ENCODE data around the gene GDF2. TPM values are rescaled to one million over a fixed set of nuclear protein-coding genes. Genes with fewer than 3 reads are reported as not detected.
A peak's percentile ranks its signal among the peaks of the same experiment; 100 is the strongest.

Gene GDF2
- polyA plus RNA-seq, 4 donors: not detected

- no peak overlapping the region for H3K4me3 ChIP-seq (ENCODE audit: low read depth in 1 of 3, low read length in 3 of 3)
- H3K4me1 ChIP-seq (ENCODE audit: control insufficient read depth in 3 of 3, insufficient read depth in 2 of 3, low read depth in 1 of 3, low read length in 2 of 3): no peaks in the 10 kb centered on the region
- WGBS, 3 donors: 12 to 23% (median 14%) methylated on average over 20 of the region's 20 CpGs
- FAIRE-seq (no peak), DNase-seq (peak; percentile 76 to 86)
- no peaks in the 10 kb centered on the region for H3K36me3 ChIP-seq (ENCODE audit: control insufficient read depth in 3 of 3, insufficient read depth in 2 of 3, low read depth in 1 of 3, low read length in 3 of 3)
- H3K27me3 ChIP-seq (ENCODE audit: control insufficient read depth in 3 of 3, insufficient read depth in 3 of 3, low read length in 3 of 3): peaks cover 0 to 14% (median 0%) of the 10 kb centered on the region in 3 donors
- no peak overlapping the region for H3K27ac ChIP-seq (ENCODE audit: low read depth in 1 of 3, low read length in 2 of 3)
- H3K9me3 ChIP-seq (ENCODE audit: control insufficient read depth in 2 of 2, insufficient read depth in 1 of 2, low read depth in 1 of 2, low read length in 1 of 2): no peaks in the 10 kb centered on the region
Measured at GRCh38 chr10:47311932-47312662, 10.2 kb upstream of the GDF2 start.

- no peak for DNase-seq
- FAIRE-seq: no peak
- Histone ChIP-seq H3K4me1 (ENCODE audit: control insufficient read depth in 3 of 3, insufficient read depth in 2 of 3, low read depth in 1 of 3, low read length in 2 of 3) (no peaks in the 10 kb centered on the region), H3K27me3 (ENCODE audit: control insufficient read depth in 3 of 3, insufficient read depth in 3 of 3, low read length in 3 of 3) (peaks cover 0 to 10% (median 0%) of the 10 kb centered on the region in 3 donors), H3K36me3 (ENCODE audit: control insufficient read depth in 3 of 3, insufficient read depth in 2 of 3, low read depth in 1 of 3, low read length in 3 of 3) (no peaks in the 10 kb centered on the region), H3K4me3 (ENCODE audit: low read depth in 1 of 3, low read length in 3 of 3) (no peak overlapping the region), H3K27ac (ENCODE audit: low read depth in 1 of 3, low read length in 2 of 3) (no peak overlapping the region), H3K9me3 (ENCODE audit: control insufficient read depth in 2 of 2, insufficient read depth in 1 of 2, low read depth in 1 of 2, low read length in 1 of 2) (no peaks in the 10 kb centered on the region)
- 76 to 85% (median 82%) methylated on average over 7 of the region's 7 CpGs for WGBS, 3 donors
Measured at GRCh38 chr10:47312663-47312995, 9.6 kb upstream of the GDF2 start.

- H3K36me3 ChIP-seq (ENCODE audit: control insufficient read depth in 3 of 3, insufficient read depth in 2 of 3, low read depth in 1 of 3, low read length in 3 of 3): no peaks in the 10 kb centered on the region
- H3K27me3 ChIP-seq (ENCODE audit: control insufficient read depth in 3 of 3, insufficient read depth in 3 of 3, low read length in 3 of 3): peaks cover 0 to 2% (median 0%) of the 10 kb centered on the region in 3 donors
- no peaks in the 10 kb centered on the region for H3K4me1 ChIP-seq (ENCODE audit: control insufficient read depth in 3 of 3, insufficient read depth in 2 of 3, low read depth in 1 of 3, low read length in 2 of 3)
- DNase-seq (no peak), FAIRE-seq (no peak)
- H3K9me3 ChIP-seq (ENCODE audit: control insufficient read depth in 2 of 2, insufficient read depth in 1 of 2, low read depth in 1 of 2, low read length in 1 of 2): no peaks in the 10 kb centered on the region
- 66 to 87% (median 78%) methylated on average over 8 to 9 of the region's 9 CpGs for WGBS, 3 donors
- H3K27ac ChIP-seq (ENCODE audit: low read depth in 1 of 3, low read length in 2 of 3): no peak overlapping the region
- H3K4me3 ChIP-seq (ENCODE audit: low read depth in 1 of 3, low read length in 3 of 3): no peak overlapping the region
Measured at GRCh38 chr10:47314416-47314970, 7.8 kb upstream of the GDF2 start.

- H3K27me3 ChIP-seq (ENCODE audit: control insufficient read depth in 3 of 3, insufficient read depth in 3 of 3, low read length in 3 of 3): peaks cover 0 to 2% (median 0%) of the 10 kb centered on the region in 3 donors
- H3K4me3 ChIP-seq (ENCODE audit: low read depth in 1 of 3, low read length in 3 of 3): no peak overlapping the region
- H3K4me1 ChIP-seq (ENCODE audit: control insufficient read depth in 3 of 3, insufficient read depth in 2 of 3, low read depth in 1 of 3, low read length in 2 of 3): no peaks in the 10 kb centered on the region
- no peaks in the 10 kb centered on the region for H3K36me3 ChIP-seq (ENCODE audit: control insufficient read depth in 3 of 3, insufficient read depth in 2 of 3, low read depth in 1 of 3, low read length in 3 of 3)
- no peak for DNase-seq
- WGBS, 3 donors: 81 to 92% (median 91%) methylated on average over 2 of the region's 2 CpGs
- no peak for FAIRE-seq
- H3K9me3 ChIP-seq (ENCODE audit: control insufficient read depth in 2 of 2, insufficient read depth in 1 of 2, low read depth in 1 of 2, low read length in 1 of 2): no peaks in the 10 kb centered on the region
- H3K27ac ChIP-seq (ENCODE audit: low read depth in 1 of 3, low read length in 2 of 3): no peak overlapping the region
Measured at GRCh38 chr10:47315421-47315820, 6.8 kb upstream of the GDF2 start.

GRCh38 chr10:47316131-47316530, 6.1 kb upstream of the GDF2 start:
- Histone ChIP-seq H3K27ac (ENCODE audit: low read depth in 1 of 3, low read length in 2 of 3) (no peak overlapping the region), H3K4me3 (ENCODE audit: low read depth in 1 of 3, low read length in 3 of 3) (no peak overlapping the region), H3K9me3 (ENCODE audit: control insufficient read depth in 2 of 2, insufficient read depth in 1 of 2, low read depth in 1 of 2, low read length in 1 of 2) (no peaks in the 10 kb centered on the region), H3K4me1 (ENCODE audit: control insufficient read depth in 3 of 3, insufficient read depth in 2 of 3, low read depth in 1 of 3, low read length in 2 of 3) (no peaks in the 10 kb centered on the region), H3K27me3 (ENCODE audit: control insufficient read depth in 3 of 3, insufficient read depth in 3 of 3, low read length in 3 of 3) (peaks cover 0 to 6% (median 0%) of the 10 kb centered on the region in 3 donors), H3K36me3 (ENCODE audit: control insufficient read depth in 3 of 3, insufficient read depth in 2 of 3, low read depth in 1 of 3, low read length in 3 of 3) (no peaks in the 10 kb centered on the region)
- 79 to 95% (median 89%) methylated on average over 5 of the region's 5 CpGs for WGBS, 3 donors
- FAIRE-seq (no peak), DNase-seq (no peak)

GRCh38 chr10:47317251-47317650, 5.0 kb upstream of the GDF2 start:
- DNase-seq: no peak
- peaks cover 0 to 15% (median 0%) of the 10 kb centered on the region in 3 donors for H3K27me3 ChIP-seq (ENCODE audit: control insufficient read depth in 3 of 3, insufficient read depth in 3 of 3, low read length in 3 of 3)
- H3K4me3 ChIP-seq (ENCODE audit: low read depth in 1 of 3, low read length in 3 of 3): no peak overlapping the region
- no peaks in the 10 kb centered on the region for H3K4me1 ChIP-seq (ENCODE audit: control insufficient read depth in 3 of 3, insufficient read depth in 2 of 3, low read depth in 1 of 3, low read length in 2 of 3)
- no peaks in the 10 kb centered on the region for H3K36me3 ChIP-seq (ENCODE audit: control insufficient read depth in 3 of 3, insufficient read depth in 2 of 3, low read depth in 1 of 3, low read length in 3 of 3)
- no peak overlapping the region for H3K27ac ChIP-seq (ENCODE audit: low read depth in 1 of 3, low read length in 2 of 3)
- WGBS, 3 donors: 81 to 90% (median 84%) methylated on average over 4 of the region's 4 CpGs
- no peaks in the 10 kb centered on the region for H3K9me3 ChIP-seq (ENCODE audit: control insufficient read depth in 2 of 2, insufficient read depth in 1 of 2, low read depth in 1 of 2, low read length in 1 of 2)
- FAIRE-seq: no peak

- DNase-seq (no peak), FAIRE-seq (no peak)
- no peak overlapping the region for H3K27ac ChIP-seq (ENCODE audit: low read depth in 1 of 3, low read length in 2 of 3)
- no peak overlapping the region for H3K4me3 ChIP-seq (ENCODE audit: low read depth in 1 of 3, low read length in 3 of 3)
- peaks cover 0 to 19% (median 0%) of the 10 kb centered on the region in 3 donors for H3K27me3 ChIP-seq (ENCODE audit: control insufficient read depth in 3 of 3, insufficient read depth in 3 of 3, low read length in 3 of 3)
- H3K4me1 ChIP-seq (ENCODE audit: control insufficient read depth in 3 of 3, insufficient read depth in 2 of 3, low read depth in 1 of 3, low read length in 2 of 3): no peaks in the 10 kb centered on the region
- H3K9me3 ChIP-seq (ENCODE audit: control insufficient read depth in 2 of 2, insufficient read depth in 1 of 2, low read depth in 1 of 2, low read length in 1 of 2): no peaks in the 10 kb centered on the region
- WGBS, 3 donors: 53 to 88% (median 79%) methylated on average over 9 of the region's 9 CpGs
- H3K36me3 ChIP-seq (ENCODE audit: control insufficient read depth in 3 of 3, insufficient read depth in 2 of 3, low read depth in 1 of 3, low read length in 3 of 3): no peaks in the 10 kb centered on the region
Measured at GRCh38 chr10:47318706-47319105, 3.5 kb upstream of the GDF2 start.

GRCh38 chr10:47319784-47320183, 2.5 kb upstream of the GDF2 start:
- Histone ChIP-seq H3K4me3 (ENCODE audit: low read depth in 1 of 3, low read length in 3 of 3) (no peak overlapping the region), H3K36me3 (ENCODE audit: control insufficient read depth in 3 of 3, insufficient read depth in 2 of 3, low read depth in 1 of 3, low read length in 3 of 3) (no peaks in the 10 kb centered on the region), H3K27me3 (ENCODE audit: control insufficient read depth in 3 of 3, insufficient read depth in 3 of 3, low read length in 3 of 3) (peaks cover 0 to 19% (median 0%) of the 10 kb centered on the region in 3 donors), H3K9me3 (ENCODE audit: control insufficient read depth in 2 of 2, insufficient read depth in 1 of 2, low read depth in 1 of 2, low read length in 1 of 2) (no peaks in the 10 kb centered on the region), H3K27ac (ENCODE audit: low read depth in 1 of 3, low read length in 2 of 3) (no peak overlapping the region), H3K4me1 (ENCODE audit: control insufficient read depth in 3 of 3, insufficient read depth in 2 of 3, low read depth in 1 of 3, low read length in 2 of 3) (no peaks in the 10 kb centered on the region)
- WGBS, 3 donors: 88 to 90% (median 89%) methylated on average over 8 of the region's 8 CpGs
- DNase-seq (no peak), FAIRE-seq (no peak)

Data from small intestine (tissue), 7 donors.